Glutamatergic neuron (in vitro differentiated cells): ENCODE data around the gene WDR5. TPM values are rescaled to one million over a fixed set of nuclear protein-coding genes. Genes with fewer than 3 reads are reported as not detected.

Source experiments
- DNase-seq: peaks from one replicate; pipeline ENCODE4 v3.0.0; 2022
- H3K27ac Mint-ChIP-seq: one replicate; pipeline ENCODE4 v1.8.0; 2020; ENCODE audit warnings: mild to moderate bottlenecking, mixed read lengths, inconsistent platforms; ENCODE audit not compliant: unreplicated experiment
- H3K27me3 Mint-ChIP-seq: one replicate; pipeline ENCODE4 v1.8.0; 2020; ENCODE audit warnings: mild to moderate bottlenecking, moderate library complexity, mixed read lengths, inconsistent platforms; ENCODE audit not compliant: unreplicated experiment
- H3K36me3 Mint-ChIP-seq: one replicate; pipeline ENCODE4 v1.8.0; 2020; ENCODE audit warnings: mild to moderate bottlenecking, mixed read lengths, inconsistent platforms; ENCODE audit not compliant: unreplicated experiment
- H3K4me1 Mint-ChIP-seq: one replicate; pipeline ENCODE4 v1.8.0; 2020; ENCODE audit warnings: mild to moderate bottlenecking, low read depth, mixed read lengths, inconsistent platforms; ENCODE audit not compliant: unreplicated experiment
- H3K4me3 Mint-ChIP-seq: one replicate; pipeline ENCODE4 v1.8.0; 2020; ENCODE audit warnings: mild to moderate bottlenecking, mixed read lengths, inconsistent platforms; ENCODE audit not compliant: unreplicated experiment
- H3K9me3 Mint-ChIP-seq: one replicate; pipeline ENCODE4 v1.8.0; 2020; ENCODE audit warnings: mild to moderate bottlenecking, moderate library complexity, mixed read lengths, inconsistent platforms; ENCODE audit not compliant: unreplicated experiment
- CTCF ChIP-seq: fragments of 200-600 bp; sonication (generic); IDR thresholded peaks from one replicate; pipeline ENCODE4 v1.5.0; 2021; ENCODE audit not compliant: partially characterized antibody, unreplicated experiment
- total RNA-seq: library from RNA; stranded (reverse); fragmentation: NEBNext Ultra II Directional; extraction: Animal tissue kit (Norgen Biotek cat#: 25700); gene quantifications from one replicate; pipeline ENCODE4 v1.2.1, GENCODE V29; 2021; ENCODE audit not compliant: unreplicated experiment

WDR5 gene
- total RNA-seq, 1 donor from 2014 or later: 45.9 TPM

GRCh38 chr9:134131471-134132207 lies 4.2 kb upstream of the WDR5 start:
- Mint-ChIP-seq H3K9me3 (peaks cover 4% of the 10 kb centered on the region), H3K36me3 (no peaks in the 10 kb centered on the region), H3K4me3 (no peak overlapping the region), H3K27me3 (no peaks in the 10 kb centered on the region), H3K27ac (peak overlapping the region; percentile 1), H3K4me1 (peaks cover 16% of the 10 kb centered on the region)
- no peak for TF ChIP-seq CTCF
- DNase-seq: no peak

- Mint-ChIP-seq H3K9me3 (peaks cover 7% of the 10 kb centered on the region), H3K4me3 (no peak overlapping the region), H3K27me3 (no peaks in the 10 kb centered on the region), H3K4me1 (peaks cover 16% of the 10 kb centered on the region), H3K27ac (no peak overlapping the region), H3K36me3 (no peaks in the 10 kb centered on the region)
- DNase-seq: no peak
- TF ChIP-seq CTCF: no peak
Observed at GRCh38 chr9:134132208-134132870, 3.5 kb upstream of the WDR5 start.

GRCh38 chr9:134134949-134135342 lies 936 bp upstream of the WDR5 start:
- H3K4me3 Mint-ChIP-seq: peak overlapping the region; percentile 78
- DNase-seq: no peak
- H3K4me1 Mint-ChIP-seq: peaks cover 21% of the 10 kb centered on the region
- peak overlapping the region; percentile 68 for H3K27ac Mint-ChIP-seq
- H3K36me3 Mint-ChIP-seq: no peaks in the 10 kb centered on the region
- H3K9me3 Mint-ChIP-seq: peaks cover 7% of the 10 kb centered on the region
- no peaks in the 10 kb centered on the region for H3K27me3 Mint-ChIP-seq
- TF ChIP-seq CTCF: no peak

- Mint-ChIP-seq H3K4me3 (peak overlapping the region; percentile 89), H3K27ac (peak overlapping the region; percentile 76), H3K27me3 (no peaks in the 10 kb centered on the region), H3K9me3 (peaks cover 9% of the 10 kb centered on the region), H3K36me3 (no peaks in the 10 kb centered on the region), H3K4me1 (peaks cover 22% of the 10 kb centered on the region)
- peak; percentile 45 for DNase-seq
- no peak for TF ChIP-seq CTCF
Observed at GRCh38 chr9:134136118-134136995, 475 bp downstream of the WDR5 start.
